H9 (cell line): Measurements from ENCODE around the gene LRG1. TPM values are rescaled to one million over a fixed set of nuclear protein-coding genes. Genes with fewer than 3 reads are reported as not detected.

Experiments
- DNase-seq: peaks from one replicate; pipeline ENCODE4 v3.0.0-alpha.2; 2017
- H2AFZ ChIP-seq: one replicate; pipeline ENCODE4 v1.6.1; 2013; ENCODE audit warnings: mild to moderate bottlenecking, low read length, control low read depth, moderate library complexity
- H2AK5ac ChIP-seq: 2 replicates; pipeline ENCODE4 v1.6.1; 2013; ENCODE audit warnings: low read length, control low read depth, mixed read lengths; ENCODE audit not compliant: insufficient read length
- H2BK120ac ChIP-seq: one replicate; pipeline ENCODE4 v1.6.1; 2013; ENCODE audit warnings: low read depth, mild to moderate bottlenecking, low read length, control low read depth, inconsistent platforms; ENCODE audit not compliant: poor library complexity, severe bottlenecking
- H2BK12ac ChIP-seq: 2 replicates; pipeline ENCODE4 v1.6.1; 2013; ENCODE audit warnings: low read length, control low read depth, mixed read lengths, low read depth; ENCODE audit not compliant: insufficient read length
- H2BK15ac ChIP-seq: 2 replicates; pipeline ENCODE4 v1.6.1; 2013; ENCODE audit warnings: low read depth, low read length, control low read depth
- H2BK20ac ChIP-seq: one replicate; pipeline ENCODE4 v1.6.1; 2013; ENCODE audit warnings: low read depth, mild to moderate bottlenecking, low read length, control low read depth, inconsistent platforms; ENCODE audit not compliant: poor library complexity, severe bottlenecking
- H2BK5ac ChIP-seq: 2 replicates; pipeline ENCODE4 v1.6.1; 2013; ENCODE audit warnings: low read length, control low read depth, mixed read lengths; ENCODE audit not compliant: insufficient read length
- H3K14ac ChIP-seq: 2 replicates; pipeline ENCODE4 v1.6.1; 2013; ENCODE audit warnings: low read length, control low read depth; ENCODE audit not compliant: insufficient read depth
- H3K18ac ChIP-seq: 2 replicates; pipeline ENCODE4 v1.6.1; 2013; ENCODE audit warnings: low read depth, mild to moderate bottlenecking, mixed read lengths, low read length, control low read depth; ENCODE audit not compliant: insufficient read length
- H3K23ac ChIP-seq: 2 replicates; pipeline ENCODE4 v1.6.1; 2013; ENCODE audit warnings: low read length, control low read depth, mixed read lengths, low read depth; ENCODE audit not compliant: insufficient read length
- H3K23me2 ChIP-seq: 2 replicates; pipeline ENCODE4 v1.6.1; 2013; ENCODE audit warnings: low read depth, mild to moderate bottlenecking, mixed read lengths, low read length, control low read depth; ENCODE audit not compliant: insufficient read length, poor library complexity, severe bottlenecking
- H3K27ac ChIP-seq: 2 replicates; pipeline ENCODE4 v1.5.1; 2013; ENCODE audit warnings: low read length, control low read depth, mixed read lengths, low read depth; ENCODE audit not compliant: insufficient read length
- H3K27me3 ChIP-seq: 2 replicates; pipeline ENCODE4 v1.6.1; 2013; ENCODE audit warnings: low read length, control low read depth, inconsistent platforms; ENCODE audit not compliant: insufficient read depth
- H3K4ac ChIP-seq: 2 replicates; pipeline ENCODE4 v1.6.1; 2013; ENCODE audit warnings: low read depth, mild to moderate bottlenecking, control low read depth, inconsistent platforms, low read length, moderate library complexity
- H3K4me1 ChIP-seq: 2 replicates; pipeline ENCODE4 v1.6.1; 2013; ENCODE audit warnings: low read length, control low read depth, inconsistent platforms; ENCODE audit not compliant: insufficient read depth
- H3K4me2 ChIP-seq: 2 replicates; pipeline ENCODE4 v1.6.1; 2013; ENCODE audit warnings: low read length, control low read depth, mixed read lengths; ENCODE audit not compliant: insufficient read length, insufficient read depth
- H3K56ac ChIP-seq: 2 replicates; pipeline ENCODE4 v1.6.1; 2013; ENCODE audit warnings: low read depth, mild to moderate bottlenecking, mixed read lengths, low read length, control low read depth; ENCODE audit not compliant: insufficient read length
- H3K79me1 ChIP-seq: 2 replicates; pipeline ENCODE4 v1.6.1; 2013; ENCODE audit warnings: low read depth, mild to moderate bottlenecking, moderate library complexity, low read length, control low read depth, inconsistent platforms; ENCODE audit not compliant: insufficient read depth, poor library complexity, severe bottlenecking
- H3K79me2 ChIP-seq: 2 replicates; pipeline ENCODE4 v1.6.1; 2013; ENCODE audit warnings: low read length, control low read depth, inconsistent platforms; ENCODE audit not compliant: insufficient read depth
- H3K9ac ChIP-seq: 2 replicates; pipeline ENCODE4 v1.6.1; 2013; ENCODE audit warnings: low read length, control low read depth, mixed read lengths; ENCODE audit not compliant: insufficient read length; ENCODE audit errors: extremely low read depth
- H3K9me3 ChIP-seq: one replicate; pipeline ENCODE4 v1.6.1; 2013; ENCODE audit warnings: low read depth, low read length, inconsistent platforms; ENCODE audit not compliant: control insufficient read depth
- H3T11ph ChIP-seq: one replicate; pipeline ENCODE4 v1.6.1; 2013; ENCODE audit warnings: mild to moderate bottlenecking, low read length, control low read depth, inconsistent platforms
- H4K20me1 ChIP-seq: one replicate; pipeline ENCODE4 v1.6.1; 2013; ENCODE audit not compliant: control insufficient read depth, insufficient read length, insufficient read depth
- H4K5ac ChIP-seq: 2 replicates; pipeline ENCODE4 v1.6.1; 2013; ENCODE audit warnings: low read depth, mild to moderate bottlenecking, mixed read lengths, low read length, control low read depth; ENCODE audit not compliant: insufficient read length
- H4K8ac ChIP-seq: replicated peaks from 2 replicates; pipeline ENCODE4 v1.6.1; 2013; ENCODE audit warnings: low read length, control low read depth, mixed read lengths, low read depth; ENCODE audit not compliant: insufficient read length
- H4K91ac ChIP-seq: 2 replicates; pipeline ENCODE4 v1.6.1; 2013; ENCODE audit warnings: low read depth, mild to moderate bottlenecking, moderate library complexity, mixed read lengths, low read length, control low read depth; ENCODE audit not compliant: insufficient read length
- H3K27ac Mint-ChIP-seq, 3 experiments: 2 replicates in 2 of 3; 3 replicates in 1 of 3; pipeline ENCODE4 v1.8.0; 2020 to 2021; ENCODE audit warnings: mixed read lengths in 3 of 3, mild to moderate bottlenecking in 1 of 3, moderate library complexity in 1 of 3
- H3K27me3 Mint-ChIP-seq: 2 replicates; pipeline ENCODE4 v1.8.0; 2021; ENCODE audit warnings: low read depth, mild to moderate bottlenecking, moderate library complexity, mixed read lengths
- H3K36me3 Mint-ChIP-seq, 3 experiments: 2 replicates in 2 of 3; 3 replicates in 1 of 3; pipeline ENCODE4 v1.8.0; 2020 to 2021; ENCODE audit warnings: low read depth in 3 of 3, mixed read lengths in 3 of 3; ENCODE audit not compliant: insufficient read depth in 1 of 3
- H3K4me1 Mint-ChIP-seq, 2 experiments: 2 replicates each; pipeline ENCODE4 v1.8.0; 2020; ENCODE audit warnings: mixed read lengths in 2 of 2
- H3K4me3 Mint-ChIP-seq, 2 experiments: 2 replicates in 1 of 2; 3 replicates in 1 of 2; pipeline ENCODE4 v1.8.0; 2020 to 2021; ENCODE audit warnings: mild to moderate bottlenecking in 2 of 2, mixed read lengths in 2 of 2, moderate library complexity in 1 of 2
- H3K9me3 Mint-ChIP-seq, 2 experiments: 2 replicates in 1 of 2; 3 replicates in 1 of 2; pipeline ENCODE4 v1.8.0; 2020; ENCODE audit warnings: mild to moderate bottlenecking in 2 of 2, mixed read lengths in 2 of 2, moderate library complexity in 1 of 2
- CTCF ChIP-seq: fragments of 200-600 bp; sonication (generic); conservative IDR thresholded peaks from 3 replicates; pipeline ENCODE4 v1.8.0; 2021; ENCODE audit warnings: antibody characterized with exemption, mild to moderate bottlenecking
- WGBS: extraction: QIAGEN DNeasy Blood & Tissue Kit; methylation state at CpG from one replicate; pipeline ENCODE4 v1.1.7; 2013; ENCODE audit warnings: missing lambda C conversion rate, low lambda C conversion rate, mixed read lengths; ENCODE audit not compliant: insufficient read length; ENCODE audit errors: extremely low coverage; 5-methylcytosine and 5-hydroxymethylcytosine counted together
- total RNA-seq: library from RNA; stranded (reverse); gene quantifications from 2 replicates; pipeline ENCODE4 v1.2.1, GENCODE V29; 2021

Gene LRG1
- total RNA-seq, 1 experiment from 2014 or later: 0.24 TPM

GRCh38 chr19:4533334-4533733 lies 6.5 kb downstream of the LRG1 start:
- Mint-ChIP-seq H3K4me3 (no peak overlapping the region), H3K36me3 (no peaks in the 10 kb centered on the region), H3K9me3 (no peaks in the 10 kb centered on the region), H3K4me1 (peaks cover 0 to 6% of the 10 kb centered on the region in 2 experiments; a peak in 2 of 4 replicates), H3K27me3 (peaks cover 72% of the 10 kb centered on the region), H3K27ac (no peak overlapping the region; a peak in 1 of 7 replicates)
- Histone ChIP-seq H3K18ac (no peak overlapping the region), H2BK20ac (no peak overlapping the region), H2AK5ac (no peak overlapping the region), H2BK5ac (no peak overlapping the region), H3K23ac (no peak overlapping the region), H3K9ac (no peak overlapping the region), H3K4me2 (no peak overlapping the region), H3K4me1 (no peaks in the 10 kb centered on the region), H4K91ac (no peak overlapping the region), H4K20me1 (no peaks in the 10 kb centered on the region), H3K79me2 (no peaks in the 10 kb centered on the region), H3K56ac (no peak overlapping the region), H3K27me3 (no peaks in the 10 kb centered on the region; the same call in 1 of the 2 replicates), H3K79me1 (no peaks in the 10 kb centered on the region), H3K9me3 (no peaks in the 10 kb centered on the region), H3K14ac (no peak overlapping the region), H2AFZ (no peak overlapping the region), H2BK120ac (no peak overlapping the region), H2BK15ac (no peak overlapping the region), H3K4ac (no peak overlapping the region), H4K8ac (no peak overlapping the region), H4K5ac (no peak overlapping the region), H2BK12ac (no peak overlapping the region), H3K27ac (no peak overlapping the region), H3K23me2 (peaks cover 3% of the 10 kb centered on the region), H3T11ph (no peak overlapping the region)
- DNase-seq: no peak
- no CpG with 5 or more reads among the region's 9 CpGs for WGBS
- TF ChIP-seq CTCF: no peak
